Keratinocyte (primary cell): Measurements from ENCODE around the gene KIR3DL2. TPM values are rescaled to one million over a fixed set of nuclear protein-coding genes. Genes with fewer than 3 reads are reported as not detected.

Experiments
- DNase-seq: peaks from one replicate; pipeline ENCODE4 v3.0.0-alpha.2; 2011; ENCODE audit warnings: low read depth, missing footprints, low spot score
- FAIRE-seq: peaks from 2 replicates; lab custom pipeline; 2011; peaks lifted over from hg19 to GRCh38; lab: Jason Lieb, UNC
- H2AFZ ChIP-seq: 2 replicates; pipeline ENCODE4 v1.6.0; 2012; ENCODE audit warnings: low read length, control low read depth, inconsistent platforms; ENCODE audit not compliant: control insufficient read depth
- H3K27ac ChIP-seq: 2 replicates; pipeline ENCODE4 v1.5.1; 2011; ENCODE audit warnings: low read length; ENCODE audit not compliant: control insufficient read depth, insufficient read depth
- H3K27me3 ChIP-seq: 3 replicates; pipeline ENCODE4 v1.6.0; 2011; ENCODE audit warnings: low read length; ENCODE audit not compliant: control insufficient read depth, insufficient read depth; ENCODE audit errors: extremely low read depth
- H3K36me3 ChIP-seq, 2 experiments: 2 replicates in 1 of 2; 3 replicates in 1 of 2; pipeline ENCODE4 v1.5.1; 2011; ENCODE audit warnings: low read length in 2 of 2, mild to moderate bottlenecking in 1 of 2; ENCODE audit not compliant: control insufficient read depth in 2 of 2, insufficient read depth in 2 of 2; ENCODE audit errors: extremely low read depth in 1 of 2
- H3K4me1 ChIP-seq: 3 replicates; pipeline ENCODE4 v1.5.1; 2011; ENCODE audit warnings: low read length; ENCODE audit not compliant: control insufficient read depth, insufficient read depth; ENCODE audit errors: extremely low read depth
- H3K4me2 ChIP-seq: 3 replicates; pipeline ENCODE4 v1.6.0; 2011; ENCODE audit warnings: low read depth, low read length; ENCODE audit not compliant: control insufficient read depth, insufficient read depth; ENCODE audit errors: extremely low read depth
- H3K4me3 ChIP-seq, 3 experiments: fragments of 200-600 bp in 1 of 3; sonication (generic) in 1 of 3; 2 replicates in 2 of 3; 3 replicates in 1 of 3; pipeline ENCODE4 v1.5.1; 2011 to 2016; ENCODE audit warnings: low read length in 3 of 3, mild to moderate bottlenecking in 3 of 3, control low read depth in 2 of 3, inconsistent platforms in 1 of 3, low read depth in 1 of 3, mixed read lengths in 1 of 3, mixed run types in 1 of 3, moderate library complexity in 1 of 3; ENCODE audit not compliant: control insufficient read depth in 2 of 3, insufficient read depth in 2 of 3; ENCODE audit errors: extremely low read depth in 1 of 3
- H3K79me2 ChIP-seq: 2 replicates; pipeline ENCODE4 v1.6.0; 2012; ENCODE audit warnings: low read length; ENCODE audit not compliant: control insufficient read depth, insufficient read depth
- H3K9ac ChIP-seq: 3 replicates; pipeline ENCODE4 v1.6.0; 2011; ENCODE audit warnings: low read length; ENCODE audit not compliant: control insufficient read depth, insufficient read depth; ENCODE audit errors: extremely low read depth
- H3K9me1 ChIP-seq: 3 replicates; pipeline ENCODE4 v1.6.0; 2011; ENCODE audit warnings: low read length; ENCODE audit not compliant: control insufficient read depth, insufficient read depth; ENCODE audit errors: extremely low read depth
- H3K9me3 ChIP-seq: 2 replicates; pipeline ENCODE4 v1.5.1; 2012; ENCODE audit warnings: low read depth, low read length; ENCODE audit not compliant: control insufficient read depth
- H4K20me1 ChIP-seq: 3 replicates; pipeline ENCODE4 v1.6.0; 2011; ENCODE audit warnings: low read length; ENCODE audit not compliant: control insufficient read depth, insufficient read depth; ENCODE audit errors: extremely low read depth
- CTCF ChIP-seq, 3 experiments: IDR thresholded peaks in 1 of 3; conservative IDR thresholded peaks in 1 of 3; optimal IDR thresholded peaks in 1 of 3; 2 replicates in 2 of 3; 3 replicates in 1 of 3; pipeline versions ENCODE3 to v1.5.1; 2011; ENCODE audit warnings: low read length in 3 of 3, mild to moderate bottlenecking in 3 of 3, moderate library complexity in 2 of 3, control low read depth in 1 of 3, inconsistent platforms in 1 of 3; ENCODE audit not compliant: insufficient read depth in 2 of 3; ENCODE audit errors: extremely low read depth in 1 of 3
- EZH2 ChIP-seq: IDR thresholded peaks from one replicate; pipeline ENCODE4 v1.6.1; 2012; ENCODE audit warnings: inconsistent platforms, mild to moderate bottlenecking, low read length, moderate library complexity
- dilution Hi-C: fragments of 300-500 bp; cut with MboI; formaldehyde crosslinking; loops from one replicate; pipeline ENCODE4 v1.7.0; 2020; ENCODE audit warnings: low sequenced_read_pairs; ENCODE audit not compliant: extremely low pct_ligation_motif_present
- polyA plus RNA-seq, 5 experiments: library from polyadenylated mRNA; depleted of rRNA in 3 of 5; stranded (reverse) in 3 of 5; stranded (forward) in 1 of 5; unstranded in 1 of 5; fragments of >200 nt; gene quantifications; 1 replicate in 1 of 5; 2 replicates in 3 of 5; 3 replicates in 1 of 5; pipeline versions ENCODE4 v1.2.1 to v1.2.3, GENCODE V29; 2011 to 2012; ENCODE audit warnings: missing spikeins in 2 of 5, low read depth in 1 of 5, low replicate concordance in 1 of 5

KIR3DL2 gene
- polyA plus RNA-seq, 1 donor (not counting 4 experiments of a cell fraction or from before 2014, with no cell fraction given) = not detected

- no peaks in the 10 kb centered on the region for H3K9me1 ChIP-seq
- H3K4me3 ChIP-seq = no peak within 1 kb of the TSS
- no peak within 1 kb of the TSS for H2AFZ ChIP-seq
- H3K9me3 ChIP-seq = no peaks in the 10 kb centered on the region
- DNase-seq (no peak), FAIRE-seq (no peak)
- no peaks in the 10 kb centered on the region for H3K79me2 ChIP-seq
- no peak within 1 kb of the TSS for H3K27ac ChIP-seq
- no peak within 1 kb of the TSS for H3K4me2 ChIP-seq
- TF ChIP-seq EZH2 (no peak), CTCF (optimal IDR thresholded peaks at IDR 0.05 in 1 of 3, IDR thresholded peaks at IDR 0.05 in 1 of 3, conservative IDR thresholded peaks at IDR 0.05 in 1 of 3; ENCODE audit: extremely low read depth in 1 of 3, insufficient read depth in 2 of 3, low read length in 3 of 3) (no peak)
- dilution Hi-C loops = no loop called here
- no peaks in the 10 kb centered on the region for H3K36me3 ChIP-seq
- H3K4me1 ChIP-seq = no peaks in the 10 kb centered on the region
- no peak within 1 kb of the TSS for H3K9ac ChIP-seq
- H3K27me3 ChIP-seq = no peaks in the 10 kb centered on the region
- H4K20me1 ChIP-seq = no peaks in the 10 kb centered on the region
These were observed 23.7 kb downstream of the KIR3DL2 start, which contains the start of gene FCAR for GRCh38 chr19:54873990-54874389. FCAR (plus strand) TSS chr19:54874235; CDS start chr19:54874290, 55 bp downstream.

- Histone ChIP-seq H3K27me3 (no peaks in the 10 kb centered on the region), H3K4me3 (no peak overlapping the region), H3K36me3 (no peaks in the 10 kb centered on the region), H3K9ac (no peak overlapping the region), H4K20me1 (no peaks in the 10 kb centered on the region), H3K79me2 (no peaks in the 10 kb centered on the region), H3K9me1 (no peaks in the 10 kb centered on the region), H3K27ac (no peak overlapping the region), H3K4me2 (no peak overlapping the region), H3K9me3 (no peaks in the 10 kb centered on the region), H3K4me1 (no peaks in the 10 kb centered on the region), H2AFZ (no peak overlapping the region)
- dilution Hi-C loops = no loop called here
- DNase-seq (no peak), FAIRE-seq (no peak)
- TF ChIP-seq EZH2 (no peak), CTCF (optimal IDR thresholded peaks at IDR 0.05 in 1 of 3, IDR thresholded peaks at IDR 0.05 in 1 of 3, conservative IDR thresholded peaks at IDR 0.05 in 1 of 3; ENCODE audit: extremely low read depth in 1 of 3, insufficient read depth in 2 of 3, low read length in 3 of 3) (no peak)
These were observed 25.3 kb downstream of the KIR3DL2 start for GRCh38 chr19:54875506-54875905.
